HG03575 (cell line): ENCODE measurements around the gene TRIM6.
"Not testable (repeated sequence)": the region's sequence is repeated elsewhere in the genome, so short reads cannot be mapped to it uniquely, and the experiment has no call there.

Source experiments
- ATAC-seq: cut with Tn5 transposase; IDR thresholded peaks from one replicate; pipeline ENCODE4 v1.9.1; 2021; ENCODE audit not compliant: unreplicated experiment, insufficient number of reproducible peaks, low FRiP score; ENCODE audit errors: extremely low read depth

TRIM6 gene

GRCh38 chr11:5600374-5600851 is 4.0 kb downstream of the TRIM6 start:
- ATAC-seq, result peak; percentile 86

DNA sequence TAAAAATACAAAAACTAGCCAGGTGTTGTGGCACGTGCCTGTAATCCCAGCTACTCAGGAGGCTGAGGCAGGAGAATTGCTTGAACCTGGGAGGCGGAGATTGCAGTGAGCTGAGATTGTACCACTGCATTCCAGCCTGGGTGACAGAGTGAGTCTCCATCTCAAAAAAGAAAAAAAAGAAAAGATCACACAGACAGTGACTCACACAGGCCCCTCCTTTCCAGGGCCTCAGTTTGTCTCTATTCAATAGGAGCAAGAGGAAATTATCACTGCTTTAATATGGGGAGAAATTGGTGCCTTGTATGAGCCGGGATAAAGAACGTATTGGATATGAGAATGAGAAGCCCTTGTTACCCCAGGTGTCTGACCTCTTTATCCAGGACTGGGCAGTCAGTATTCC is 6.4 kb downstream of the TRIM6 start:
- not testable (repeated sequence) for ATAC-seq

DNA sequence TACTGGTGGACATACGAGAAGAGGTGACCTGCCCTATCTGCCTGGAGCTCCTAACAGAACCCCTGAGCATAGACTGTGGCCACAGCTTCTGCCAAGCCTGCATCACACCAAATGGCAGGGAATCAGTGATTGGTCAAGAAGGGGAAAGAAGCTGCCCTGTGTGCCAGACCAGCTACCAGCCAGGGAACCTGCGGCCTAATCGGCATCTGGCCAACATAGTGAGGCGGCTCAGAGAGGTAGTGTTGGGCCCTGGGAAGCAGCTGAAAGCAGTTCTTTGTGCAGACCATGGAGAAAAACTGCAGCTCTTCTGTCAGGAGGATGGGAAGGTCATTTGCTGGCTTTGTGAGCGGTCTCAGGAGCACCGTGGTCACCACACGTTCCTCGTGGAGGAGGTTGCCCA is 6.9 kb downstream of the TRIM6 start:
- no peak for ATAC-seq

DNA sequence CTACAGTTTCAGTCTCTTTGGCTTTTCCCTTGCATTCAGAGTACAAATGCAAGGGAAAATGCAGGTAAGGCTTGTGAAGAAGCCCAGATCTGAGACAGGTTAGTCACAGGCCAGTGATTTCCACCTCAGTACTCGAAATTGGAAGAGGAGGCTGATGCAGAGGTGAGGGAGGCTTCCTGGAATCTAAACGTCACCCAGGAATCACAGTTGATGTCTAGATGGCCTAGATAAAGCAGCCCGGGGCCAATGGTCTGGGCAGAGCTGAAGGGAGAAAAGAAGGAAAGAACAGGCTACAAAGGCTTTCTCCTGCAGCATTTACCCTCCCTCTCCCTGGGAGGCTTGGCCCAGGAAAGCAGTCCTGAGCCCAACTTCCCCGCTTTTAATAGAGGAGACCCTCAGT is 8.5 kb downstream of the TRIM6 start:
- no peak for ATAC-seq

GRCh38 chr11:5605849-5606248 is 9.4 kb downstream of the TRIM6 start:
- no peak for ATAC-seq

- no peak for ATAC-seq
Measured at GRCh38 chr11:5608808-5609207, 12.4 kb downstream of the TRIM6 start.

- ATAC-seq, result no peak
Measured at GRCh38 chr11:5610446-5610845, 14.0 kb downstream of the TRIM6 start.

GRCh38 chr11:5611627-5612026 is 15.2 kb downstream of the TRIM6 start:
- no peak for ATAC-seq

DNA sequence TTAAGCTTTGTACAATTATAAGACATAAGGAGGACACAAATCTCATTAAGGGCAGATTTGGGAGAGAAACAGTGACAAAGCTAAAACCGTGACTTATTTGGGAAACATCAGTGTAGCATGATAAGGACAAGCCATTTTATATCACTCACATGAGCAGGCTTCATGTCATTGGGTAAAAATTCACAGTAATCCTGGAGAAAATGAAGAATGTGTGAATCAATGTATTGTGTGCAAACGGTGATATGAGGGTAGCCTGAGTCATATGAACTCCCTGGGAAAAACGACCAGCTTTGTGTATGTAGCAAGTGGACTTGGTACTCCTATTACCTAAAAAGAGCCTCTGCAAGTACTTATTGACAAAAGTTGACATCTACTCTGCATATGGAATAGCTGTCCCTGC is 22.4 kb downstream of the TRIM6 start:
- no peak for ATAC-seq

DNA sequence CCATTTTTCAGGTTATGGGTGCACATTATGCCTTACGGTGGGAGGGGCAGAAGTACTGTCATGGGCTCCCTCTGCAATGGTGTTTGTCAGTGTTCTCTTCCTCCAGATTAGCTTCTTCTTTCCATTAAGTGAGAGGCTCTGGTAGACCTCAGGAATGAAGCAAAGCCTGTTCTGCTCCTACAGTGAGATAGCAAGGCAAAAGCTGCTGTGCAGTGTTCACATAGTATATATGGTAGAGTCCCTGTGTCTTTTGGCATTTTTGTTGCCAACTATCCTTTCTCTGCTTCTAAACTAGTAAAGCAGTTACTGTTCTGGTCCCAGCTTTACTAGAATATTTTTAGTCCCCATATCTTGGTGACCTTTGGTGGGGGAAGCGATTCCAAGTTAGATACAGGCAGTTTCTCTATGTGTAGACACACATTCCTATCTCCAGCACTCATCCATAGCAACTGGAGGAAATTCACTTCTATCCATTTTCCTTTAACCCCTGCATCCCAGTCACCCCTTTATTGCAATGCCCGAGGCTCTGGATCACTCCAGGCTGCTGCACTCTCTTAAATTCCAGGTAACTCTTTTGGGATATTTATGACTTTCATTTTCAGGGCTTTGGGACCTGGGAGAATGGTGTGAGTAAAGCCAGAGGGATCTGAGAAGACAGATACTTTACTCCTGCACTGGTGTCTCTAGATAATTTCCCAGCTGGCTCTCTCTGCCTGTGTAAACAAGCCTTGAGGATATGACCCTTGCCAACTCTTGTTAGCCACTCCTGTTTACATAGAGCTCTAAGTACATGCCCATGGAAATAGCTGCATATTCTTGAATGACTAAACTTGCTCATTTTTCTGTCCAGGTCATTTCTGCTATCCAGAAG is 24.4 kb downstream of the TRIM6 start:
- ATAC-seq, result no peak

DNA sequence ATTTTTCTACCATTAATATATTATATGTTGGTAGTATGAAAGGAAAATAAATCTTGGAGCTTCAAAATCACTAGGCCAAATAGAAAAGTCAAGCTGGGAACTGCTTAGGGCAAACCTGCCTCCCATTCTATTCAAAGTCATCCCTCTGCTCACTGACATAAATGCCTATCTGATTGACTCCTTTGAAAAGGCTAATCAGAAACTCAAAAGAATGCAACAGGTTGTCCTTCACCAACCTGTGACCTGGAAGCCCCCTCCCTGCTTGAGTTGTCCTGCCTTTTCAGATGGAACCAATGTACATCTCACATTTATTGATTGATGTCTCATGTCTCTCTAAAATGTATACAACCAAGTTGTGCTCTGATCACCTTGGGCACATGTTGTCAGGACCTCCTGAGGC is 25.1 kb downstream of the TRIM6 start:
- ATAC-seq, result no peak

DNA sequence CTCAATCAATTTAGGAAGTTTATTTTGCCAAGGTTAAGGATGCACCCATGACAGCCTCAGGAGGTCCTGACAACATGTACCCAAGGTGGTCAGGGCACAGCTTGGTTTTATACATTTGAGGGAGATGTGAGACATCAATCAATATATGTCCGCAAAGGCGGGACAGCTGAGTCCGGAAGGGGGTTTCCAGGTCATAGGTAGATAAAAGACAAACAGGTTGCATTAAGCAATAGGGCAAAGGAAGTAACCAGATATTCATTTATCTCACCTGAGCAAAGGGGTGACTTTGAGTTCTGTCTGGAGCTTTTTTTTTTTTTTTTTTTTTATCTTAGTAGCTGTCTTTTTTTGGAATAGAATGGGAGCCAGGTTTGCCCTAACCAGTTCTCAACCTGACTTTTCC is 26.4 kb downstream of the TRIM6 start:
- ATAC-seq, result no peak

DNA sequence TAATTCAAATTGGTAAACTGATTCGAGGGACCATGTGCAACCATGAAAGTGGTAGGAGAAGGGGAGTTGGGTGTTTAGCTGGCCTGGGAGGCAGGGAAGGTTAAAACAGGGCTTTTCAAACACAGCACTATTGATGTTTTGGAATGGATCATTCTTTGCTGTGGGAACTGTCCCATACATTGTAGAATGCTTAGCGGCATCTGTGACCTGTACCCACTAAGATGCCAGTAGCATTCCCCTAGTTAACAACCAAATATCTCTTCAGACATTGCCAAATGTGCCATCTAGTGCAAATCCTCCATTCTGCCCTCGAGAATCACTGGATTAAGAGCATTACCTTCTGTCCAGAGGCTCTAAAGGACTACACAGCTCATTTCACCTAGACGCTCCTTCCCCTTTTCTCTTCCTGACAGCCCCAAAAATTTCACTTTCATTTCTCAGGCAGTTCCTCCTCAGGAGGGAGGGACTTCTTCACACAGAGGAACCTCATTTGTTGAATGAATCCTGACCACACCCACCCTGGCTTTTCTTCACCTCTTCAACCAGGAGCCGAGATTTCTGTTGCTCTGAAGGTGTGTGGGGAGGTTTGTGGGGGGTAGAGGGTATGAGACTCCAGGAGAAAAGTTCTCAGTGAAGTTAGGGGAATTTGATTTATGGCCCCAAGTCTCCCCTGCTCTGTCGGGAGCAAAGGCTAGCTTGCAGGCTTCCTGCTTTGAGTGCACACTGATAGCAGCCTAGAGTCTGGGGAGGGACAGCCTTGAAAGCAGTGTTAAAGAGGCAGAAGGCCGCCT is 28.2 kb downstream of the TRIM6 start, which contains the start of gene TRIM34:
TRIM34 (plus strand) TSS at position 513 of the 791 bp plus-strand sequence. CDS start 7,331 bp downstream, outside the sequence.
- ATAC-seq, result peak; percentile 97

DNA sequence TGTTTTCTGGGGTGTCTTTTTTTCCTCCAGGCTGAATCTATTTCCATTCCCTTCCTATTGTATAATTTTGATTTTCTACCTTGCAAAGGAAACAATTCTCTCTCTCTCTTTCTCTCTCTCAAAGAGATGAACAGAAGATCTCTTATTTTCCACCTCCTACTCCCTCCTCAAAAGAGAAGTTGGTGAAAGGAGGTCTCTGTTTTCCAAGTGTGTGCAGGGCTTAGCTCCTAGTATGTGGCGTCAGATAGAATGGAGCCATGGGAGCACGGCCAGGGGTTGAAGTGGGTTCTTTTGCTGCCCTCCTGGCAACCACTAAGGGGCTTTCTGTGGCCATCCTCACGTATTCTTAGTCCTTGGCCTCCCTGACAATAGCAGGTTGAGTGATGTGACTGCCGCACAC is 28.8 kb downstream of the TRIM6 start:
- no peak for ATAC-seq

- ATAC-seq, result no peak
Measured at GRCh38 chr11:5626196-5626595, 29.8 kb downstream of the TRIM6 start.

DNA sequence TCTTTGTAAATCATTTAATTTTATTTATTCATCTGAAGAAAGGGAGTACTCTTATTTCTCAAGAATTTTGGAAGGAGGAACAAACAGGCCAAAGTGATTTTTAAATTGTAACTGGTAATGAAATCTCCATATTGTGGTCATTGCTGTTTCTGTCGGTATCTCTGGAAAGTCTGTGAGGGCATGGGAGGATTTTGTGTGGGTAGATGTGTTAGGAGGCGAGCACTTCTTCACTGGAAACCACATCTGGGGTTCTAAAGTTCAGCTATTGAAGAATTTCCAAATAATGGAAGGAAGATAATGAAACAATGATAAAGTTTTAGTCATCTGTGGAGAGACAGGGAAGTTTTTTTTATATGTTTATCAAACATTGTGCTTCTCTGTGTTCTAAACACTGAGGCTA is 35.0 kb downstream of the TRIM6 start:
- no peak for ATAC-seq

DNA sequence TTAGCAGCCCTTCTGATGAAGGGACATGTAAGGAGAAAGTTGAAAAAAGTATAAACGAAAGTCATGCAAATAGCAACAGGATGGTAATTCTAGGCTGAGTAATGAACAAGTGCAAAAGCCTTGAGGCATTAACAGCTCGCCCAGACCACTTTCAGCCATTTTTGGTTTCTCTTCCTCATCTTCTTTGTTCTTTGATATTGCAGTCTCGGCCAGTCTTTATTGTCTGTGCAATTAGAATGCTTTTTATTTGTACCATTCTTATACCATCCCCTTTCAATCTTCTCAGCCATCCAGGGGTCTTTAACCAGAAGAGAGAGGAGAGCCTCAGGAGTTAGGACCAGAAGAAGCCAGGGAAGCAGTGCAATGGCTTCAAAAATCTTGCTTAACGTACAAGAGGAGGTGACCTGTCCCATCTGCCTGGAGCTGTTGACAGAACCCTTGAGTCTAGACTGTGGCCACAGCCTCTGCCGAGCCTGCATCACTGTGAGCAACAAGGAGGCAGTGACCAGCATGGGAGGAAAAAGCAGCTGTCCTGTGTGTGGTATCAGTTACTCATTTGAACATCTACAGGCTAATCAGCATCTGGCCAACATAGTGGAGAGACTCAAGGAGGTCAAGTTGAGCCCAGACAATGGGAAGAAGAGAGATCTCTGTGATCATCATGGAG is 35.7 kb downstream of the TRIM6 start:
- ATAC-seq, result peak; percentile 93

- ATAC-seq, result no peak
Measured at GRCh38 chr11:5639953-5640352, 43.5 kb downstream of the TRIM6 start.

DNA sequence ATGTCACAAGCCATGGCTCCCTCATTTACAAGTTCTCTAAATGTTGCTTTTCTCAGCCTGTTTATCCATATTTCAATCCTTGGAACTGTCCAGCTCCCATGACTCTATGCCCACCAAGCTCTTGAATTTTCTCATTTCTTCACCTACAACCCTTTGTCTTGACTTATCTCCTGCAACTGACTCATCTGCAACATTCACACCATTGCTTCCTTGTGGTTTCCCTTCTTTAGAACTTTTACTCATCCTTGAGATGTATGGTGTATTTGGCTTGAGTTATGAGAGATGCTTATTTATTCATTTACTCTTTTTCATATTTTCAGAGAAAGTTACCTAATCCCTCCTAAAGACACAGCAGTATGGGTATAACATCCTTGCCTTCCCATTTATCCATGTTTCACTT is 47.1 kb downstream of the TRIM6 start:
- no peak for ATAC-seq
